22Rv1 (cell line): ENCODE data around the gene NAA20.

Experiments
- H3K27ac ChIP-seq: fragments of 450-650 bp; 2 replicates; pipeline ENCODE4 v1.5.1; 2017
- ZFX ChIP-seq: fragments of 450-650 bp; IDR thresholded peaks from 2 replicates; pipeline ENCODE4 v1.6.1; 2017; ENCODE audit warnings: antibody characterized with exemption, borderline replicate concordance
- TF ChIP-seq, protein P1 (sequence below): fragments of 450-650 bp; IDR thresholded peaks from 2 replicates; pipeline ENCODE4 v1.5.1; 2017; ENCODE audit warnings: mild to moderate bottlenecking

The NAA20 gene

DNA sequence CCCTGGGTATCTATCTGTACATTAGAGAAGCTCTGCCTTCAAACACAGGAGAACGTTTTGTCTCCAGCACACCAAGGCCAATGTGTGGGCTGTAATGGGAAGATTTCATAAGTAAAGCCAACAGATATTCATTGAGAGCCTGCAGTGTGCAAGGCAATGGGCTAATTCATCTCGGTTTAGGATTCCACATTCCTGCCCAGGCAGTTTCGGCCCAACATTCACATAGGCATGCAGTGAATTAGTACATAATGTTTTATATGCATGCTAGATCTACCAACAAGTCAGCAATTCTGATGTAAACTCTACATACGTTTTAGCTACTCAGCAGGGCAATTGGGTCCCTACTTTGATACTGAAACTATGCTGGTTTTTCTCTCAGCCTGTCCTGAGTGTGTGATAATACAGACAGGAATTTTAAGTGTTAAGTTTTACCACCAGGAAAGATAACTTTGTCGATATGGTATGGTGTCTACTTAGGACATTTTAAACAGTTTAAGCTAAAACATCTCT is 46.9 kb upstream of the NAA20 start:
- no peak for TF ChIP-seq ZFX
- TF ChIP-seq, protein P1, sequence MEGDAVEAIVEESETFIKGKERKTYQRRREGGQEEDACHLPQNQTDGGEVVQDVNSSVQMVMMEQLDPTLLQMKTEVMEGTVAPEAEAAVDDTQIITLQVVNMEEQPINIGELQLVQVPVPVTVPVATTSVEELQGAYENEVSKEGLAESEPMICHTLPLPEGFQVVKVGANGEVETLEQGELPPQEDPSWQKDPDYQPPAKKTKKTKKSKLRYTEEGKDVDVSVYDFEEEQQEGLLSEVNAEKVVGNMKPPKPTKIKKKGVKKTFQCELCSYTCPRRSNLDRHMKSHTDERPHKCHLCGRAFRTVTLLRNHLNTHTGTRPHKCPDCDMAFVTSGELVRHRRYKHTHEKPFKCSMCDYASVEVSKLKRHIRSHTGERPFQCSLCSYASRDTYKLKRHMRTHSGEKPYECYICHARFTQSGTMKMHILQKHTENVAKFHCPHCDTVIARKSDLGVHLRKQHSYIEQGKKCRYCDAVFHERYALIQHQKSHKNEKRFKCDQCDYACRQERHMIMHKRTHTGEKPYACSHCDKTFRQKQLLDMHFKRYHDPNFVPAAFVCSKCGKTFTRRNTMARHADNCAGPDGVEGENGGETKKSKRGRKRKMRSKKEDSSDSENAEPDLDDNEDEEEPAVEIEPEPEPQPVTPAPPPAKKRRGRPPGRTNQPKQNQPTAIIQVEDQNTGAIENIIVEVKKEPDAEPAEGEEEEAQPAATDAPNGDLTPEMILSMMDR, result no peak
- no peak overlapping the region for H3K27ac ChIP-seq

DNA sequence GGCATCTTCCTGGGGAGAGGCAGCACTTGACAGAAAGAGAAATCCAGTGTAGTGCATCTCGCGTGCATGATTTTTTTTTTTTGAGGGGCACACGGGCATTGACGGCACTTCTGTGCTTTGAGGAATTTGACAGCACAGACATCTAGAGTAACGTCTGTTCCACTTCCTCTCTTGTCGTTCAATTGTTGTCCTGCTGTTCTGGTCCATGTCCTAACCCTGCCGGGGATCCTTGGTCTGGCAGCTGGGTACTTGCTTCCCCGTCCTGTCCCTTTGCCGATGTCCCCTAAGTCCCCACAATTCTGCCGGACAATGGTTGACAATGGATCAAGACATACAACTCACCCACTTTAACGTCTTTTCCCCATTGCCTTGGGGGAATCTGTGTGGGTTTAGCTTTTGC is 46.0 kb upstream of the NAA20 start:
- no peak overlapping the region for H3K27ac ChIP-seq
- TF ChIP-seq, protein P1, result no peak
- no peak for TF ChIP-seq ZFX

DNA sequence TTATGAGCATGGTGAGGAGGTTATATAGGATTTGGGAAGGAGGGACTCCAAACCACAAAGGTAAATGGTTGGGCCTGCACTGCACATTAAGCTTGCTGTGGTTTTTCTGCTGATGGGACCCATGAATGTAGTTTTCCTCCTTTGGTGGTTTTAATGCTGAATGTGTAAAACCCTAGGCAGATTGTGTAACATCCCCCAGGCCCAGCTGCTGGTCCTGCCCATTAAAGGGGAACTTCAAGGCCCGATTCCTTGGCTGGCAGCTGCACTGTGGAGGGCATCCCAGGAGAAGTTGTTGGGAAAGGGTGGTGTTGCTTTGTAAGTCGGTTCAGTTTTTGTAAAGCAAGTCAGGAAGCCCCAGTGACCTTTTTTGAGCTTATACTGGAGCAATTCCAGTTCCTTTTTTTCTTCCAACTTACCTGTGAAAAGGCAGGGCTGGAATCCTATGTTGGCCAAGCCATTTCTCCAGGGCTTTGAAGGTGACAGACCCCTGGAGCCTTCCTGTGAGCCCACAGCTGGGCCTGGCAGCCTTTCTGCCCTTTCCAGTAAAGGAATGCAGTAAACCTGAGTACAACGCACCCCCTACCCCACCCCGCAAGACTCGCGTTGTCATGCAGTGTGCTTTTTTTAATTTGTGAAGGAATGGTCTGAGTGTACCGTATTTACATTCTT is 43.1 kb upstream of the NAA20 start:
- no peak overlapping the region for H3K27ac ChIP-seq
- no peak for TF ChIP-seq ZFX
- TF ChIP-seq, protein P1, result no peak

DNA sequence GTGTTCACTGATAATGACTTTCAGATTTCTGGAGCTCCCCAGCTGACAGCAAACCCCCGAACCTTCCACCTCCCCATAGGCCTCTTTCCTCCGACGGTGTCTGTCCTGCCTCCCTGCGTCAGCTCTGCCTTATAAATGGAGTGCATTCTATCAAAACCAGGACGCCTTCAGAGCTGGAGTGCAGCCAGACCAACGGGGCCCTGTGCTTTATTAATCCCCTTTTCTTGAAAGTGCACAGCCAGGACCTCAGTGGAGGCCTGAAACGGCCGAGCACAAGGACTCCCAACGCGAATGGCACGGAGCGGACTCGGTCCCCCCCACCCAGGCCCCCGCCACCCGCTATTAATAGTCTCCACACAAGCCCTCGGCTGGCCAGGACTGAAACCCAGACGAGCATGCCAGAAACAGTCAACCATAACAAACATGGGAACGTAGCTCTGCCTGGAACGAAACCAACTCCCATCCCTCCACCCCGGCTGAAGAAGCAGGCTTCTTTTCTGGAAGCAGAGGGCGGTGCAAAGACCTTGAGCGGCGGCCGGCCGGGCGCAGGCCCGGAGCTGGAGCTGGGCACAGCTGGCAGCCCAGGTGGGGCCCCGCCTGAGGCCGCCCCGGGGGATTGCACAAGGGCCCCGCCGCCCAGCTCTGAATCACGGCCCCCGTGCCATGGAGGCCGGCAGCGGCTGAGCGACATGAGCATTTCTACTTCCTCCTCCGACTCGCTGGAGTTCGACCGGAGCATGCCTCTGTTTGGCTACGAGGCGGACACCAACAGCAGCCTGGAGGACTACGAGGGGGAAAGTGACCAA is 42.3 kb upstream of the NAA20 start:
- TF ChIP-seq ZFX, result no peak
- TF ChIP-seq, protein P1, result no peak
- no peak overlapping the region for H3K27ac ChIP-seq

DNA sequence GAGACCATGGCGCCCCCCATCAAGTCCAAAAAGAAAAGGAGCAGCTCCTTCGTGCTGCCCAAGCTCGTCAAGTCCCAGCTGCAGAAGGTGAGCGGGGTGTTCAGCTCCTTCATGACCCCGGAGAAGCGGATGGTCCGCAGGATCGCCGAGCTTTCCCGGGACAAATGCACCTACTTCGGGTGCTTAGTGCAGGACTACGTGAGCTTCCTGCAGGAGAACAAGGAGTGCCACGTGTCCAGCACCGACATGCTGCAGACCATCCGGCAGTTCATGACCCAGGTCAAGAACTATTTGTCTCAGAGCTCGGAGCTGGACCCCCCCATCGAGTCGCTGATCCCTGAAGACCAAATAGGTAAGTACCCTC is 41.7 kb upstream of the NAA20 start:
- no peak overlapping the region for H3K27ac ChIP-seq
- TF ChIP-seq, protein P1, result no peak
- TF ChIP-seq ZFX, result no peak

DNA sequence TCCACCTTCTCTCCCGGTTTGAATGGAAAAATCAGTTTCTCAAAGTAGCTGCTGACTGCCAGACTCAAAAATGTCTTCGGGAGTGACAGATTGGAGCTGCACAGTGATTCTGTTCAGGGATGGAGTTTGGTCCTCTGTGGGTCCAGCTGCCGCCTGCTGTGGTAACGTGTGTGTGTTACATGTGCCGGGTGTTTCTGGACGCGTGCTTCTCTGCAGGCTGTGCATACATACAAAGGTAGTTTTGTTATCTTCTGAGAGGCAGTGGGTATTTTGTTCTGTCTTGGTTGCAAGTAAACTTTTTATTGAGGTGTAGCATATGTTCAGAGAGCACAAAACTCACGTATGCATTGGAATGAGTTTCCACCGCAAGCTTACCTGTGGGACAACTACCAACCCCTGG is 41.3 kb upstream of the NAA20 start:
- no peak overlapping the region for H3K27ac ChIP-seq
- TF ChIP-seq ZFX, result no peak
- TF ChIP-seq, protein P1, result no peak
